K562 (cell line): ENCODE results near the gene IDUA. TPM values are rescaled to one million over a fixed set of nuclear protein-coding genes. Genes with fewer than 3 reads are reported as not detected.

Source experiments
- NCOA2 ChIP-seq, 2 experiments: fragments of 450-650 bp; IDR thresholded peaks; 2 replicates each; pipeline ENCODE4 v1.6.1; 2018; ENCODE audit warnings: mild to moderate bottlenecking in 2 of 2, moderate library complexity in 1 of 2; ENCODE audit not compliant: partially characterized antibody in 2 of 2
- STAG1 ChIP-seq: sonication (generic); formaldehyde crosslinking; IDR thresholded peaks from 2 replicates; pipeline ENCODE4 v1.5.0; 2020; ENCODE audit warnings: missing genetic modification reagents, borderline replicate concordance
- ZNF224 ChIP-seq: sonication (generic); formaldehyde crosslinking; IDR thresholded peaks from 2 replicates; pipeline ENCODE4 v1.8.0; 2022; ENCODE audit warnings: mild to moderate bottlenecking, missing genetic modification reagents
- ZNF76 ChIP-seq: fragments of 250-450 bp; sonication (Bioruptor Pico); IDR thresholded peaks from 2 replicates; pipeline ENCODE4 v1.4.0; 2020; ENCODE audit warnings: mild to moderate bottlenecking, moderate library complexity, borderline replicate concordance
- polyA plus RNA-seq, 8 experiments: library from polyadenylated mRNA; depleted of rRNA in 4 of 8; stranded (reverse) in 5 of 8; unstranded in 3 of 8; fragments of >200 nt; fragmentation: Nextera tagmentation in 2 of 8; fragmentation: Illumina TruSeq in 1 of 8; extraction: Ambion mirVana in 2 of 8; extraction: Trizol in 1 of 8; gene quantifications; 2 replicates each; pipeline versions ENCODE4 v1.2.1 to v1.2.3, GENCODE V29; 2011 to 2014; ENCODE audit warnings: inconsistent platforms in 1 of 8, missing spikeins in 1 of 8
- total RNA-seq, 7 experiments: library from RNA; depleted of rRNA in 6 of 7; stranded (reverse); fragments of >200 nt in 6 of 7; fragmentation: Illumina TruSeq in 2 of 7; extraction: Trizol in 2 of 7; gene quantifications; 2 replicates each; pipeline versions ENCODE4 v1.2.1 to v1.2.3, GENCODE V29; 2011 to 2021; ENCODE audit warnings: low replicate concordance in 1 of 7
- TF ChIP-seq, protein P1 (sequence below), 2 experiments: fragments of 450-650 bp in 1 of 2; sonication (generic) in 1 of 2; formaldehyde crosslinking in 1 of 2; IDR thresholded peaks; 2 replicates each; pipeline versions ENCODE4 v1.7.1 to v1.9.0; 2016 to 2022; ENCODE audit warnings: inconsistent platforms in 1 of 2, mild to moderate bottlenecking in 1 of 2, missing genetic modification reagents in 1 of 2
- TF ChIP-seq, protein P2 (sequence below): sonication (generic); formaldehyde crosslinking; IDR thresholded peaks from 2 replicates; pipeline ENCODE4 v1.4.0; 2020; ENCODE audit warnings: mild to moderate bottlenecking, missing genetic modification reagents
- TF ChIP-seq, protein P3 (sequence below), 2 experiments: fragments of 450-650 bp; IDR thresholded peaks; 2 replicates each; pipeline ENCODE4 v1.6.1; 2018; ENCODE audit warnings: mild to moderate bottlenecking in 2 of 2, low read depth in 1 of 2; ENCODE audit not compliant: partially characterized antibody in 2 of 2
- TF ChIP-seq, protein P4 (sequence below): fragments of 450-650 bp; IDR thresholded peaks from 2 replicates; pipeline ENCODE4 v1.6.1; 2017; ENCODE audit warnings: antibody characterized with exemption

The IDUA gene
- total and polyA plus RNA-seq, 9 of the 15 experiments (the other 6 are each of a cell fraction or from before 2014, with no cell fraction given) = 0.04 to 16.1 (median 1.2) TPM

DNA sequence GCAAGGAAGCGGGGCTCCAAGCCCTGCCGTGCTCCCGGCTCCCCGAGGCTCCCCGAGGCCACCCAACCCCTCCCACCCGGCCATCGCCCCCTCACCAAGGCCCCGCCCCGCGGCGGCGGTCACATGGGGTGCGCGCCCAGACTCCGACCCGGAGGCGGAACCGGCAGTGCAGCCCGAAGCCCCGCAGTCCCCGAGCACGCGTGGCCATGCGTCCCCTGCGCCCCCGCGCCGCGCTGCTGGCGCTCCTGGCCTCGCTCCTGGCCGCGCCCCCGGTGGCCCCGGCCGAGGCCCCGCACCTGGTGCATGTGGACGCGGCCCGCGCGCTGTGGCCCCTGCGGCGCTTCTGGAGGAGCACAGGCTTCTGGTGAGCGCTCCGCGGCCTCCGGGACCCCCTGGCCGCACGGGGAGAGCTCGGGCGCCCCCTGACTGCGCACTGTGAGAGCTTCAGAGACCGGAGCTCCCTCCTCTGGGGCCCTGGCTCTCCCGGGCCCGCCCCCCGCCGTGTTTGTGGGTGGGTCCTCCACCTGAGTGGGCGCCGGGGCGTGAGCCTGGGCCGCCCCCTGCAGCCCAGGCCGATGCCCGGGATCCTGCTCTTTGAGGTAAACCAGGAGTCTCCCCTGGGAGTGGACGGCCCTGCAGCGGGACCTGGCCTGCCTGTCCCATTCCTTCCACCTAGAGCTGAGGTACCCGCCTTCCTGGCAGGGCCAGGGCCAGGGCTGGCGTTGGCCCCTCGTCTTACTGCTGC is at the start of gene IDUA (continued):
- TF ChIP-seq, protein P1, sequence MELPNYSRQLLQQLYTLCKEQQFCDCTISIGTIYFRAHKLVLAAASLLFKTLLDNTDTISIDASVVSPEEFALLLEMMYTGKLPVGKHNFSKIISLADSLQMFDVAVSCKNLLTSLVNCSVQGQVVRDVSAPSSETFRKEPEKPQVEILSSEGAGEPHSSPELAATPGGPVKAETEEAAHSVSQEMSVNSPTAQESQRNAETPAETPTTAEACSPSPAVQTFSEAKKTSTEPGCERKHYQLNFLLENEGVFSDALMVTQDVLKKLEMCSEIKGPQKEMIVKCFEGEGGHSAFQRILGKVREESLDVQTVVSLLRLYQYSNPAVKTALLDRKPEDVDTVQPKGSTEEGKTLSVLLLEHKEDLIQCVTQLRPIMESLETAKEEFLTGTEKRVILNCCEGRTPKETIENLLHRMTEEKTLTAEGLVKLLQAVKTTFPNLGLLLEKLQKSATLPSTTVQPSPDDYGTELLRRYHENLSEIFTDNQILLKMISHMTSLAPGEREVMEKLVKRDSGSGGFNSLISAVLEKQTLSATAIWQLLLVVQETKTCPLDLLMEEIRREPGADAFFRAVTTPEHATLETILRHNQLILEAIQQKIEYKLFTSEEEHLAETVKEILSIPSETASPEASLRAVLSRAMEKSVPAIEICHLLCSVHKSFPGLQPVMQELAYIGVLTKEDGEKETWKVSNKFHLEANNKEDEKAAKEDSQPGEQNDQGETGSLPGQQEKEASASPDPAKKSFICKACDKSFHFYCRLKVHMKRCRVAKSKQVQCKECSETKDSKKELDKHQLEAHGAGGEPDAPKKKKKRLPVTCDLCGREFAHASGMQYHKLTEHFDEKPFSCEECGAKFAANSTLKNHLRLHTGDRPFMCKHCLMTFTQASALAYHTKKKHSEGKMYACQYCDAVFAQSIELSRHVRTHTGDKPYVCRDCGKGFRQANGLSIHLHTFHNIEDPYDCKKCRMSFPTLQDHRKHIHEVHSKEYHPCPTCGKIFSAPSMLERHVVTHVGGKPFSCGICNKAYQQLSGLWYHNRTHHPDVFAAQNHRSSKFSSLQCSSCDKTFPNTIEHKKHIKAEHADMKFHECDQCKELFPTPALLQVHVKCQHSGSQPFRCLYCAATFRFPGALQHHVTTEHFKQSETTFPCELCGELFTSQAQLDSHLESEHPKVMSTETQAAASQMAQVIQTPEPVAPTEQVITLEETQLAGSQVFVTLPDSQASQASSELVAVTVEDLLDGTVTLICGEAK (IDR thresholded peaks at IDR 0.05) = no peak; the same call in 1 of the 2 replicates
- TF ChIP-seq, protein P1 (CRISPR knock-in tag; IDR thresholded peaks at IDR 0.05) = no peak
- TF ChIP-seq ZNF224 (CRISPR knock-in tag) (no peak), ZNF76 (no peak), STAG1 (CRISPR knock-in tag) (no peak), NCOA2 (IDR thresholded peaks at IDR 0.05; ENCODE audit: partially characterized antibody in 2 of 2) (no peak)
- TF ChIP-seq, protein P2, sequence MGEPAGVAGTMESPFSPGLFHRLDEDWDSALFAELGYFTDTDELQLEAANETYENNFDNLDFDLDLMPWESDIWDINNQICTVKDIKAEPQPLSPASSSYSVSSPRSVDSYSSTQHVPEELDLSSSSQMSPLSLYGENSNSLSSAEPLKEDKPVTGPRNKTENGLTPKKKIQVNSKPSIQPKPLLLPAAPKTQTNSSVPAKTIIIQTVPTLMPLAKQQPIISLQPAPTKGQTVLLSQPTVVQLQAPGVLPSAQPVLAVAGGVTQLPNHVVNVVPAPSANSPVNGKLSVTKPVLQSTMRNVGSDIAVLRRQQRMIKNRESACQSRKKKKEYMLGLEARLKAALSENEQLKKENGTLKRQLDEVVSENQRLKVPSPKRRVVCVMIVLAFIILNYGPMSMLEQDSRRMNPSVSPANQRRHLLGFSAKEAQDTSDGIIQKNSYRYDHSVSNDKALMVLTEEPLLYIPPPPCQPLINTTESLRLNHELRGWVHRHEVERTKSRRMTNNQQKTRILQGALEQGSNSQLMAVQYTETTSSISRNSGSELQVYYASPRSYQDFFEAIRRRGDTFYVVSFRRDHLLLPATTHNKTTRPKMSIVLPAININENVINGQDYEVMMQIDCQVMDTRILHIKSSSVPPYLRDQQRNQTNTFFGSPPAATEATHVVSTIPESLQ (CRISPR knock-in tag) = no peak
- TF ChIP-seq, protein P3, sequence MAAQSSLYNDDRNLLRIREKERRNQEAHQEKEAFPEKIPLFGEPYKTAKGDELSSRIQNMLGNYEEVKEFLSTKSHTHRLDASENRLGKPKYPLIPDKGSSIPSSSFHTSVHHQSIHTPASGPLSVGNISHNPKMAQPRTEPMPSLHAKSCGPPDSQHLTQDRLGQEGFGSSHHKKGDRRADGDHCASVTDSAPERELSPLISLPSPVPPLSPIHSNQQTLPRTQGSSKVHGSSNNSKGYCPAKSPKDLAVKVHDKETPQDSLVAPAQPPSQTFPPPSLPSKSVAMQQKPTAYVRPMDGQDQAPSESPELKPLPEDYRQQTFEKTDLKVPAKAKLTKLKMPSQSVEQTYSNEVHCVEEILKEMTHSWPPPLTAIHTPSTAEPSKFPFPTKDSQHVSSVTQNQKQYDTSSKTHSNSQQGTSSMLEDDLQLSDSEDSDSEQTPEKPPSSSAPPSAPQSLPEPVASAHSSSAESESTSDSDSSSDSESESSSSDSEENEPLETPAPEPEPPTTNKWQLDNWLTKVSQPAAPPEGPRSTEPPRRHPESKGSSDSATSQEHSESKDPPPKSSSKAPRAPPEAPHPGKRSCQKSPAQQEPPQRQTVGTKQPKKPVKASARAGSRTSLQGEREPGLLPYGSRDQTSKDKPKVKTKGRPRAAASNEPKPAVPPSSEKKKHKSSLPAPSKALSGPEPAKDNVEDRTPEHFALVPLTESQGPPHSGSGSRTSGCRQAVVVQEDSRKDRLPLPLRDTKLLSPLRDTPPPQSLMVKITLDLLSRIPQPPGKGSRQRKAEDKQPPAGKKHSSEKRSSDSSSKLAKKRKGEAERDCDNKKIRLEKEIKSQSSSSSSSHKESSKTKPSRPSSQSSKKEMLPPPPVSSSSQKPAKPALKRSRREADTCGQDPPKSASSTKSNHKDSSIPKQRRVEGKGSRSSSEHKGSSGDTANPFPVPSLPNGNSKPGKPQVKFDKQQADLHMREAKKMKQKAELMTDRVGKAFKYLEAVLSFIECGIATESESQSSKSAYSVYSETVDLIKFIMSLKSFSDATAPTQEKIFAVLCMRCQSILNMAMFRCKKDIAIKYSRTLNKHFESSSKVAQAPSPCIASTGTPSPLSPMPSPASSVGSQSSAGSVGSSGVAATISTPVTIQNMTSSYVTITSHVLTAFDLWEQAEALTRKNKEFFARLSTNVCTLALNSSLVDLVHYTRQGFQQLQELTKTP (IDR thresholded peaks at IDR 0.05; ENCODE audit: low read depth in 1 of 2, partially characterized antibody in 2 of 2) = no peak
- TF ChIP-seq, protein P4, sequence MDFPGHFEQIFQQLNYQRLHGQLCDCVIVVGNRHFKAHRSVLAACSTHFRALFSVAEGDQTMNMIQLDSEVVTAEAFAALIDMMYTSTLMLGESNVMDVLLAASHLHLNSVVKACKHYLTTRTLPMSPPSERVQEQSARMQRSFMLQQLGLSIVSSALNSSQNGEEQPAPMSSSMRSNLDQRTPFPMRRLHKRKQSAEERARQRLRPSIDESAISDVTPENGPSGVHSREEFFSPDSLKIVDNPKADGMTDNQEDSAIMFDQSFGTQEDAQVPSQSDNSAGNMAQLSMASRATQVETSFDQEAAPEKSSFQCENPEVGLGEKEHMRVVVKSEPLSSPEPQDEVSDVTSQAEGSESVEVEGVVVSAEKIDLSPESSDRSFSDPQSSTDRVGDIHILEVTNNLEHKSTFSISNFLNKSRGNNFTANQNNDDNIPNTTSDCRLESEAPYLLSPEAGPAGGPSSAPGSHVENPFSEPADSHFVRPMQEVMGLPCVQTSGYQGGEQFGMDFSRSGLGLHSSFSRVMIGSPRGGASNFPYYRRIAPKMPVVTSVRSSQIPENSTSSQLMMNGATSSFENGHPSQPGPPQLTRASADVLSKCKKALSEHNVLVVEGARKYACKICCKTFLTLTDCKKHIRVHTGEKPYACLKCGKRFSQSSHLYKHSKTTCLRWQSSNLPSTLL = no peak
